Measurements from ENCODE around the gene CDH3.

DNA sequence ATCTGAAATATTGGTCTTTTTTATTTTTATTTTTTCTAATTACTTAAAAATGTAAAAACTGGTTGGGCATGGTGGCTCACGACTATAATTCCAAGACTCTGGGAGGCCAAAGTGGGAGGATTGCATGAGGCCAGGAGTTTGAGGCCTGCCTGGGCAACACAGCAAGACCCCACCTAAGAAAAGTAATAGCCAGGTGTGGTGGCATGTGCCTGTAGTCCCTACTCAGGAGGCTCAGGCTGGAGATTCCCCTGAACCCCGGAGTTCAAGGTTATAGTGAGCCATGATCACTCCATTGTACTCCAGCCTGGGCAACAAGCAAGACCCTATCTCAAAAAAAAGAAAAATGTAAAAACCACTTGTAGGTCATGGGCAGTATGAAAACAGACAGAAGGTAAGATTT, 36.8 kb upstream of the CDH3 start:
- TF ChIP-seq EZH2phosphoT487 (IDR thresholded peaks at IDR 0.05; ENCODE audit: borderline replicate concordance, low read length) (no peak), CTCF (conservative IDR thresholded peaks at IDR 0.05; ENCODE audit: low read depth, low read length) (no peak)

All from PC-3 (cell line).